Measurements from ENCODE around the gene ART4.

The ART4 gene

DNA sequence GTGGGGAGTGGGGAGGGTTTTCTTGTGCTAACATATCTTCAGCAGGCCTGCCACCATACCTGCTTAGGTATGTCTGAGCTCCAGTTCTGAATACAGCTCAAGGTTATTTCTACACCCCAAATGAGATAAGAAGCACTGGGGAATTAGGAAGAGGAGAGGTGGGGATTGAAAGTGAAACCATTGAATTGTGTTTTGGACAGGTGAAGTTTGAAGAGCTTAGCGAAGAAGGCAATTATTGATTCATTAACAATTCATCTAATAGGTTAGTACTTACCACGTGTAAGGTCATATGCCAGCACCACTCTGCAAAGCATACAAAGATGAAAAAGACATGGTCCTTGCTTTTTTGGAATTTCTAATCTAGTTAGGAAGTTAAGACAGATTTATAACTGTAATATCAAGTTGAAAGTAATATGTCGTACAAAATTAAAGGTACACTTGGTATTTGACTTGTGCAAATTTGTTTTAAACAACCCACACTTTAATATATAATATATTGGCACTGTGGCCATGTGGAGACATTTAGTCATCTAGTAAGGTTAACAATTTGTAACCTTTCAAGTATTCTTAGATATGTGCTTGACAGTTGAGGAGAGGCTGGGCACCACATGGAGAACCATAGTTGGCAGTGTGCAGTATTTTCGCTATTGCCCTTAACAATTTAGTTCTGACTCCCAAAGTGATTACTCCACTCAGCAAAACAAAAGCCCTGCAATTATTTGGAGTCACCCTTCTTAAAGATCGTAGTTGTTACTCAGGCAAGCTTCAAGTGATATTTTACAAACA lies 33.0 kb downstream of the ART4 start:
- no peak for DNase-seq

DNA sequence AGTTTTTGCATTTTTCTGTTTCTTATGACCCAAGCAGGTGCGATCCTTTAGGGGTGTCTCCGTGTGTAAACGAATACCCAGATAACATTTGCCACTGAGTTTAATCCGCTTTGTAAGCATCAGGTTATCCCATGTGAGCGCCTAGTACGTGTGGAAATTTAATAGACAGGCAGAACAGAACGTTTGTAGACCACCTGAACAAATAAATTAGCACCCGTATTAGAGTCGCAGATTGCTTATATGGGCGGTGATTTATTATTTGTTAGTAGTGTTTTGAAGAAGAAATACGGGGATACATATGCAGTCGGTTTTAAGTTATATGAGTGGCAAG lies 39.5 kb downstream of the ART4 start:
- no peak for DNase-seq

GRCh38 chr12:14803011-14803829 lies 40.1 kb downstream of the ART4 start, which contains the start of the genes C12orf60 and WBP11:
TSS of gene C12orf60 (plus strand) at chr12:14803670. CDS start at chr12:14822936, 19,266 bp downstream.
TSS of gene WBP11 (minus strand) at chr12:14803478. CDS start at chr12:14801383, 2,095 bp downstream.
- peak; percentile 99 for DNase-seq

DNA sequence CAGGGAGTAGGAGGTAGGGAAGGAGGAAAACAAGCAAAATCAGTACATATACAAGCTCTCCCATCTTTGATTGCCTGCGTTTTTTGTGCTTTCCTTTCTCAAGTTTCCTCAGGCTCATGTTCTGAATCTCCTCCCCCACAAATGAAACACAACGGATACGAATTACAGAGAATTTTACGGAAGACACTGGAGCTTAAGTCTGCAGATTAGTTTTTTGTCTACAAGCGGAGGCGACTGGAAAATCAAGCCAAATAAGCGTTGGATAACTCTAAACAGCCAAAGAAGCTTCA lies 40.7 kb downstream of the ART4 start:
- DNase-seq = no peak

- no peak for DNase-seq
These were observed 41.1 kb downstream of the ART4 start for GRCh38 chr12:14802247-14802646.

DNA sequence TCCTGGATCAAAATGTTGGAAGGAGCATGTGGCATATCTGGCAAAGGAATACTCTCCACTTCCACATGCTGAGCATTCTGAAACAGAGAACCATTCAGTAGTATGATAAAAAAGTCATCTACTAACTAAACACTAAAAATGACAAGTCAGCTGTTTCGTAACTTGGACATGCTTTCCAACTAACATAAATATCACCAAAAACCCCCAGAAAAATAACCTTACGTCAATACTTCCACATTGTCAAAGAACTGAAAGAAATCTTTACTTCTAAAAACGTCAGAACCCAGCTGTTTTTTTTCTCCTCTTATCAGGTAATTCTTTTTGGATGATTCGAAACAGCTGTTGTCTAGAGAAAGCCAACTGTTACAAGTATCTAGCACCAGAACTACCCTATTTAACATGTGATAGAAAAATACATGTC lies 48.3 kb downstream of the ART4 start:
- DNase-seq = no peak

GRCh38 chr12:14785568-14785967 lies 57.8 kb downstream of the ART4 start:
- no peak for DNase-seq

GRCh38 chr12:14784471-14784870 lies 58.9 kb downstream of the ART4 start:
- DNase-seq = no peak

DNA sequence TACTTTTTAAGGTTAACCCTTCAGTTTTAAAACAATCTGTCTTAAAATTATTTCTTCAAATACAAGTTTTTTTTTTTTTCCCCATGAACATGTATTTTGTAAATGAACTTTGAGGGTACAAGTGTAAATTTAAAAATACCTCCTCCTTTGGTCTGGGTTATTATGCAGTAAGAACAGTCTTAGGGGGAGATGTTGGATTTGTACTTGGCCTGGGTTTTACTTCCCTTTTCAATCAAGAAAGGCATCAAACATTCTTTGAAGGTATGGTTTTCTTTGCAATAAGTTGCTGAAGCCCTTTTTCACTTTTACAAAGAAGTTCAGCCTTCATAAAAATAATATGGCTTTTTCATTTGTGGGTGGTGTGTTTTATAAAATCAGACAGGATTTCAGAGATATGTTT lies 60.6 kb downstream of the ART4 start:
- DNase-seq = no peak

- no peak for DNase-seq
These were observed 61.8 kb downstream of the ART4 start for GRCh38 chr12:14781563-14781962.

DNA sequence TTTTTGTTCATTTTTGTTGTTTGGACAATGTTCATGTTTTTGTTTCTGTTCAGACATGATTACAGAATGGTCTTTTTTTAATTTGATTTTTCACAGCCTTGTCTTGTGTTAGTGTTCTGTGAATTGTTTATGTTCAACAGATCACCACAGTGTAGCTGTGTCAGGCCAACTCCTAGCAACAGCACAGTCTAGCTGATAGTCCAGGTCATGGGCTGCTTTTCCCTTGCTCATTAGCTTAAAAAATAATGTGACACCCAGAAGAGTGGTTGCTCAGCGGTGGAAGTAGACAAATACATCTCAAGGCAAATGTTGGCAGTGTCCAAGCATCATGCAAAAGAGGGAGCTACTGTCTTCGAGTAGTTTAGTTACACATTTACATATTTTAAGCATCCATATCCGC lies 62.5 kb downstream of the ART4 start:
- no peak for DNase-seq

DNA sequence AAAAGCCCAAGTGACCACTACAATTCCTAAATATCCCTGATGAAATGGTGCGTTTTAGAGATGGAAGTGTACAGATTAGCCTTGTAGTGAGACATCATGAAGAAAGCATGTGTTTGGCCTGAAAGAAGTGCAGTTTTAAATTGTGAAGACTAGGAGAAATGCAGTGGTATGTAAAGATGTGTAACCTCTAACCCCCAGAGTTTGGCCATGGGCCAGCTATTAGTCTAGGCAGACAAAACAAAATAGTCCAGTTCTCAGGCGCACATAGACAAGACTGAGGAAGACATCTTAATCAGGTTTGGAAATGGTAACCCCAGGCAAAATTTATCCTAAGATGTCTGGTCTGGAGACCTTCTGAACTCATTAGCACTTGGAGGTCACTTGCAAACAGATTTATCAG lies 63.5 kb downstream of the ART4 start:
- DNase-seq = no peak

GRCh38 chr12:14777271-14777670 lies 66.1 kb downstream of the ART4 start:
- no peak for DNase-seq

DNA sequence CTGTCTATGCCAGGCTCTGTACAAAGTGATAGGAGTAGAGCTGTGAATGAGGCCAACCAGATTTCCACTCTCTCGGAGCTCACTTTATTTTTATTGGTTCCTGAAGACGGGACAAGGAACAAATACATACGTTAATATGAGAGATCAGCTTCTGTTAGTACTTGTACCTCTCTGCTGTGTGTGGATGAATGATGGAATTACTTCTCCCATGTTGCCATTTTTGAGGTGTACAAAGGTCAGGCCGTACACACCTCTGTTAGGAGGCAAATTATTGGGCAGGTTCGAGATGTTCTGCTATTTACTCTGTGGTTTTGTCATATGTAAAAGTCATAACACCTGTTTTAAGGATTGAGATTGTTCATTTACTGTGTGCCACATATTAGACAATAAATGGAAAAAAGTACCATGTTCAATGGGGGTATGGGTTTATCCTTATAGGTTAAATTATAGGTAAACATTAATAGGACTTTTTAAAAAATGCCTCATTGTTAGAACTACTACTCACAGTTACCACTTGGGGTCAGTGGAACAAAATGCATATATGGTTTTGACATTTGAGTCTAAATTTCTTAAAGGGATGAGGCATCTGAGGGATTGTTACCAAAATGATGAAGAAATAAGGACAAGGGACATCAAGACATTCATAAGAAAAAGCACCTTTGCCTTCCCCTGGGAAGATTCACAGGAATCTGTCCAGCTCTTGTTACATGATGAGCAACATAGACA lies 66.9 kb downstream of the ART4 start:
- DNase-seq = no peak

GRCh38 chr12:14775636-14775980 lies 67.7 kb downstream of the ART4 start:
- DNase-seq = no peak

All from NCI-H526 treated with DMSO at 0.1 percent for 48 hours (cell line).